ENCODE results near the gene KIAA0232. TPM values are rescaled to one million over a fixed set of nuclear protein-coding genes. Genes with fewer than 3 reads are reported as not detected.

KIAA0232 gene
- total and polyA plus RNA-seq, 9 of the 15 experiments (the other 6 are each of a cell fraction or from before 2014, with no cell fraction given), result 3.5 to 17.4 (median 13.0) TPM

- TF ChIP-seq POLR2AphosphoS2 (IDR thresholded peaks at IDR 0.05; ENCODE audit: low read length) (no peak), XRCC3 (IDR thresholded peaks at IDR 0.05) (no peak), ELK3 (CRISPR knock-in tag; IDR thresholded peaks at IDR 0.05) (no peak), ZNF57 (CRISPR knock-in tag; IDR thresholded peaks at IDR 0.05) (no peak), TCF7 (IDR thresholded peaks at IDR 0.05; ENCODE audit: borderline replicate concordance) (no peak), GABPA (tag; conservative IDR thresholded peaks at IDR 0.05; ENCODE audit: low read depth) (no peak), POLR2H (tag; IDR thresholded peaks at IDR 0.05; ENCODE audit: low read depth) (no peak), ZNF263 (CRISPR knock-in tag; IDR thresholded peaks at IDR 0.05; ENCODE audit: borderline replicate concordance) (no peak), FIP1L1 (IDR thresholded peaks at IDR 0.05; ENCODE audit: low read depth, low read length, poor library complexity, severe bottlenecking) (no peak), PHF20 (IDR thresholded peaks at IDR 0.05; ENCODE audit: partially characterized antibody) (no peak), HOMEZ (CRISPR knock-in tag; IDR thresholded peaks at IDR 0.05) (no peak), CBX5 (IDR thresholded peaks at IDR 0.05; ENCODE audit: borderline replicate concordance, low read depth) (no peak), TOE1 (IDR thresholded peaks at IDR 0.05; ENCODE audit: borderline replicate concordance) (no peak), TOE1 (CRISPR knock-in tag; IDR thresholded peaks at IDR 0.05; ENCODE audit: borderline replicate concordance, low read depth) (no peak), SRSF3 (IDR thresholded peaks at IDR 0.05; ENCODE audit: insufficient read depth, low read length) (no peak)
- H3K36me3 ChIP-seq (ENCODE audit: control insufficient read depth, insufficient read depth, low read length), result no peaks in the 10 kb centered on the region
- ChIA-PET CTCF (ENCODE audit: low intra/inter-chr PET ratio) (interaction anchor here (0.6 kb wide), 1 partner anchor 18 kb away, joined by 4 read pairs; no protein-coding TSS in a partner anchor), POLR2A (no interaction called here)
- WGBS (ENCODE audit: insufficient coverage, low coverage, missing lambda C conversion rate), result 68% methylated on average over 3 of the region's 3 CpGs
- no TSS peak for BruUV-seq (replicated peaks)
- H3K9ac ChIP-seq (ENCODE audit: insufficient read depth in 1 of 2, low read depth in 2 of 2, low read length in 2 of 2), result no peak overlapping the region
- no peaks in the 10 kb centered on the region for H3K9me3 ChIP-seq (replicated peaks; ENCODE audit: control insufficient read depth, insufficient read depth, low read depth, low read length)
- DNase-seq (ENCODE audit: extremely low read depth in 1 of 4, low spot score in 3 of 4) (no peak), FAIRE-seq (no peak), ATAC-seq (no peak)
- H2AFZ ChIP-seq (ENCODE audit: low read depth, low read length), result peak overlapping the region; percentile 17; the same call in 1 of the 2 replicates
- peaks cover 14 to 40% of the 10 kb centered on the region in 2 experiments; a peak in 4 of 5 replicates for H3K4me1 ChIP-seq (replicated peaks in 1 of 2; ENCODE audit: control insufficient read depth in 2 of 2, insufficient read depth in 2 of 2, low read length in 2 of 2)
- no peak overlapping the region for H3K4me2 ChIP-seq (ENCODE audit: insufficient read depth, low read length)
- no peaks in the 10 kb centered on the region for H3K79me2 ChIP-seq (ENCODE audit: control insufficient read depth, insufficient read depth, low read length)
- in situ Hi-C loops (cut with MboI), result no loop called here
- H3K27ac ChIP-seq (ENCODE audit: extremely low read depth, low read depth, low read length), result no peak overlapping the region
- no peaks in the 10 kb centered on the region for H3K27me3 ChIP-seq (ENCODE audit: control insufficient read depth in 2 of 2, insufficient read depth in 2 of 2, low read length in 2 of 2)
- no peaks in the 10 kb centered on the region for H3K9me1 ChIP-seq (ENCODE audit: control insufficient read depth, insufficient read depth, low read length)
- H4K20me1 ChIP-seq (replicated peaks; ENCODE audit: control insufficient read depth, insufficient read depth, low read length), result no peaks in the 10 kb centered on the region
- no peak overlapping the region for H3K4me3 ChIP-seq
- intact Hi-C loops (cut with micrococcal nuclease), result no loop called here
These were observed 116.2 kb downstream of the KIAA0232 start for GRCh38 chr4:6898763-6899162.

Measured in K562 (cell line).